Gastroesophageal sphincter (tissue), 4 donors: Measurements from ENCODE around the gene ABCA1. TPM values are rescaled to one million over a fixed set of nuclear protein-coding genes. Genes with fewer than 3 reads are reported as not detected.

Experiments
- ATAC-seq: fragments of 150-250 bp; one replicate; pipeline ENCODE4 v1.9.1; 2016; ENCODE audit warnings: mild to moderate bottlenecking, moderate library complexity
- H3K27ac ChIP-seq, 4 donors: fragments of 200-600 bp; sonication (generic) in 3 of 4; 1 replicate in 3 of 4; 2 replicates in 1 of 4; pipeline ENCODE4 v1.5.1; 2016 to 2019
- H3K27me3 ChIP-seq: fragments of 200-600 bp; sonication (generic); one replicate; pipeline ENCODE4 v1.5.1; 2019
- H3K36me3 ChIP-seq, 2 donors: fragments of 200-600 bp; sonication (generic); one replicate each; pipeline ENCODE4 v1.5.1; 2019; ENCODE audit warnings: control low read depth in 1 of 2
- H3K4me1 ChIP-seq, 3 donors: fragments of 200-600 bp; sonication (generic); 1 replicate in 2 of 3; 2 replicates in 1 of 3; pipeline ENCODE4 v1.5.1; 2016 to 2019; ENCODE audit warnings: control low read depth in 2 of 3
- H3K4me3 ChIP-seq, 2 donors: fragments of 200-600 bp; sonication (generic); one replicate each; pipeline ENCODE4 v1.5.1; 2019; ENCODE audit warnings: mild to moderate bottlenecking in 1 of 2, moderate library complexity in 1 of 2
- H3K9me3 ChIP-seq, 3 donors: fragments of 200-600 bp; sonication (generic); one replicate each; pipeline ENCODE4 v1.5.1; 2017 to 2019; ENCODE audit warnings: control low read depth in 2 of 3
- CTCF ChIP-seq, 4 experiments: fragments of 200-600 bp in 2 of 4; fragments of 450-650 bp in 2 of 4; sonication (generic) in 1 of 4; IDR thresholded peaks; one replicate each; pipeline ENCODE4 v1.5.1; 2017 to 2019; ENCODE audit warnings: antibody characterized with exemption in 4 of 4, mild to moderate bottlenecking in 2 of 4, moderate library complexity in 2 of 4
- EP300 ChIP-seq: sonication (generic); formaldehyde crosslinking; IDR thresholded peaks from one replicate; pipeline ENCODE4 v1.6.1; 2017; ENCODE audit warnings: antibody characterized with exemption, mild to moderate bottlenecking
- POLR2A ChIP-seq, 2 donors: fragments of 450-650 bp; IDR thresholded peaks; one replicate each; pipeline ENCODE4 v1.6.1; 2017; ENCODE audit warnings: antibody characterized with exemption in 2 of 2, mild to moderate bottlenecking in 2 of 2, moderate library complexity in 1 of 2
- POLR2AphosphoS5 ChIP-seq: sonication (generic); formaldehyde crosslinking; IDR thresholded peaks from one replicate; pipeline ENCODE4 v1.6.1; 2017; ENCODE audit warnings: antibody characterized with exemption
- WGBS, 2 donors: methylation state at CpG; one replicate each; pipeline ENCODE4 v1.1.5; 2018; ENCODE audit warnings: low coverage in 1 of 2; 5-methylcytosine and 5-hydroxymethylcytosine counted together
- total RNA-seq, 4 donors: library from RNA; depleted of rRNA; stranded (reverse); fragments of >200 nt; gene quantifications; one replicate each; pipeline ENCODE4 v1.1.0, GENCODE V29; 2016

ABCA1 gene
- total RNA-seq, 4 donors from 2014 or later = 46.2 to 91.5 (median 64.9) TPM

- ATAC-seq = no peak
- 68 to 70% methylated on average over 3 to 5 of the region's 5 CpGs for WGBS, 2 donors
- Histone ChIP-seq H3K27me3 (no peaks in the 10 kb centered on the region), H3K27ac (no peak overlapping the region), H3K4me3 (no peak overlapping the region), H3K9me3 (no peaks in the 10 kb centered on the region), H3K4me1 (peaks cover 0 to 15% (median 0%) of the 10 kb centered on the region in 3 donors), H3K36me3 (peaks cover 0 to 5% of the 10 kb centered on the region in 2 donors)
- TF ChIP-seq POLR2AphosphoS5 = no peak
- TF ChIP-seq POLR2A (IDR thresholded peaks at IDR 0.05) = no peak
- TF ChIP-seq EP300 = no peak
- no peak for TF ChIP-seq CTCF (IDR thresholded peaks at IDR 0.05)
These were observed 162.8 kb downstream of the ABCA1 start for GRCh38 chr9:104765138-104765537.

GRCh38 chr9:104758974-104759373 lies 169.0 kb downstream of the ABCA1 start:
- peaks cover 0 to 3% (median 0%) of the 10 kb centered on the region in 3 donors for H3K4me1 ChIP-seq
- H3K4me3 ChIP-seq = no peak overlapping the region
- peaks cover 0 to 38% of the 10 kb centered on the region in 2 donors for H3K36me3 ChIP-seq
- no peaks in the 10 kb centered on the region for H3K9me3 ChIP-seq
- H3K27me3 ChIP-seq = no peaks in the 10 kb centered on the region
- TF ChIP-seq POLR2A (IDR thresholded peaks at IDR 0.05) (no peak), EP300 (no peak), POLR2AphosphoS5 (no peak), CTCF (IDR thresholded peaks at IDR 0.05) (no peak)
- H3K27ac ChIP-seq = no peak overlapping the region
- 65 to 77% methylated on average over 3 of the region's 3 CpGs for WGBS, 2 donors
- ATAC-seq = no peak

GRCh38 chr9:104750185-104750767 lies 177.7 kb downstream of the ABCA1 start:
- Histone ChIP-seq H3K27ac (no peak overlapping the region), H3K4me1 (peaks cover 0 to 18% (median 3%) of the 10 kb centered on the region in 3 donors), H3K36me3 (peaks cover 0 to 39% of the 10 kb centered on the region in 2 donors), H3K27me3 (no peaks in the 10 kb centered on the region), H3K4me3 (no peak overlapping the region), H3K9me3 (no peaks in the 10 kb centered on the region)
- 80 to 86% methylated on average over 3 of the region's 3 CpGs for WGBS, 2 donors
- ATAC-seq = no peak
- TF ChIP-seq POLR2A (IDR thresholded peaks at IDR 0.05) (no peak), POLR2AphosphoS5 (no peak), CTCF (IDR thresholded peaks at IDR 0.05) (no peak), EP300 (no peak)

GRCh38 chr9:104748359-104749031 lies 179.5 kb downstream of the ABCA1 start:
- TF ChIP-seq CTCF (IDR thresholded peaks at IDR 0.05) (no peak), EP300 (no peak), POLR2AphosphoS5 (peak; percentile 16), POLR2A (IDR thresholded peaks at IDR 0.05) (no peak)
- H3K9me3 ChIP-seq = no peaks in the 10 kb centered on the region
- H3K4me3 ChIP-seq = peak overlapping the region; percentile 79 to 84
- WGBS, 2 donors = 7 to 23% methylated on average over 5 to 6 of the region's 19 CpGs
- H3K27ac ChIP-seq = peak overlapping the region; percentile 31 to 94 (median 93)
- no peaks in the 10 kb centered on the region for H3K27me3 ChIP-seq
- peaks cover 0 to 18% (median 3%) of the 10 kb centered on the region in 3 donors for H3K4me1 ChIP-seq
- ATAC-seq = no peak
- H3K36me3 ChIP-seq = peaks cover 0 to 24% of the 10 kb centered on the region in 2 donors
